Adrenal gland (tissue), 5 donors: ENCODE results near the gene ISCA2.

Experiments used
- CTCF ChIP-seq, 6 experiments: fragments of 450-650 bp in 4 of 6; fragments of 200-600 bp in 2 of 6; sonication (generic) in 1 of 6; IDR thresholded peaks; 1 replicate in 5 of 6; 2 replicates in 1 of 6; pipeline versions ENCODE4 v1.5.1 to v1.8.0; 2016 to 2021; ENCODE audit warnings: antibody characterized with exemption in 6 of 6, mild to moderate bottlenecking in 2 of 6, moderate library complexity in 1 of 6
- POLR2A ChIP-seq, 2 donors: fragments of 450-650 bp; IDR thresholded peaks; one replicate each; pipeline ENCODE4 v1.6.1; 2017; ENCODE audit warnings: antibody characterized with exemption in 2 of 2, mild to moderate bottlenecking in 2 of 2, moderate library complexity in 1 of 2
- donor health status: DM: no; HTN: no; CAD: no.

- no peak for TF ChIP-seq CTCF (IDR thresholded peaks at IDR 0.05)
- TF ChIP-seq POLR2A (IDR thresholded peaks at IDR 0.05) = no peak
Observed at GRCh38 chr14:74476607-74477006, 17.0 kb upstream of the ISCA2 start.
